ENCODE measurements around the gene EXOC7. TPM values are rescaled to one million over a fixed set of nuclear protein-coding genes. Genes with fewer than 3 reads are reported as not detected.

Gene EXOC7
- total RNA-seq, 1 experiment from 2014 or later = 117 TPM

DNA sequence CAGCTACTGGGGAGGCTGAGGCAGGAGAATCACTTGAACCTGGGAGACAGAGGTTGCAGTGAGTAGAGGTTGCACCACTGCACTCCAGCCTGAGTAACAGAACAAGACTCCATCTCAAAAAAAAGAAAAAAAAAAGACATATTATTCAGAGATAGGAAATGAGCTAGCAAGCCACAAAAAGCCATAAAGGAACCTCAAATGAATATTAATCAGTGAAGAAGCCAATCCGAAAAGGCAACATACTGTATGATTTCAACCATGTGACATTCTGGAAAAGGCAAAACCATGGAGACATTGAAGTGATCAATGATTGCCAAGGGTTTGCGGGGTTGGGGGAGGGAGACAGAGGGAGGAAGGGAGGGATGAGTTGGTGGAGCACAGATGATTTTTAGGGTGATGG is 8.4 kb upstream of the EXOC7 start:
- Histone ChIP-seq H3K4me3 (ENCODE audit: low read depth, low read length, poor library complexity, severe bottlenecking) (no peak overlapping the region), H3K27ac (ENCODE audit: low read depth, low read length, poor library complexity, severe bottlenecking) (no peak overlapping the region), H3K36me3 (ENCODE audit: insufficient read depth, low read length, poor library complexity, severe bottlenecking) (no peaks in the 10 kb centered on the region), H3K9me3 (ENCODE audit: low read depth, low read length, poor library complexity, severe bottlenecking) (no peaks in the 10 kb centered on the region), H3K4me1 (ENCODE audit: insufficient read depth, low read length, poor library complexity, severe bottlenecking) (no peaks in the 10 kb centered on the region), H3K27me3 (replicated peaks; ENCODE audit: insufficient read depth, low read depth, low read length, poor library complexity) (no peaks in the 10 kb centered on the region)
- no peak for TF ChIP-seq EZH2 (IDR thresholded peaks at IDR 0.05; ENCODE audit: borderline replicate concordance, low read depth, low read length, poor library complexity, severe bottlenecking)
- TF ChIP-seq, protein P1, sequence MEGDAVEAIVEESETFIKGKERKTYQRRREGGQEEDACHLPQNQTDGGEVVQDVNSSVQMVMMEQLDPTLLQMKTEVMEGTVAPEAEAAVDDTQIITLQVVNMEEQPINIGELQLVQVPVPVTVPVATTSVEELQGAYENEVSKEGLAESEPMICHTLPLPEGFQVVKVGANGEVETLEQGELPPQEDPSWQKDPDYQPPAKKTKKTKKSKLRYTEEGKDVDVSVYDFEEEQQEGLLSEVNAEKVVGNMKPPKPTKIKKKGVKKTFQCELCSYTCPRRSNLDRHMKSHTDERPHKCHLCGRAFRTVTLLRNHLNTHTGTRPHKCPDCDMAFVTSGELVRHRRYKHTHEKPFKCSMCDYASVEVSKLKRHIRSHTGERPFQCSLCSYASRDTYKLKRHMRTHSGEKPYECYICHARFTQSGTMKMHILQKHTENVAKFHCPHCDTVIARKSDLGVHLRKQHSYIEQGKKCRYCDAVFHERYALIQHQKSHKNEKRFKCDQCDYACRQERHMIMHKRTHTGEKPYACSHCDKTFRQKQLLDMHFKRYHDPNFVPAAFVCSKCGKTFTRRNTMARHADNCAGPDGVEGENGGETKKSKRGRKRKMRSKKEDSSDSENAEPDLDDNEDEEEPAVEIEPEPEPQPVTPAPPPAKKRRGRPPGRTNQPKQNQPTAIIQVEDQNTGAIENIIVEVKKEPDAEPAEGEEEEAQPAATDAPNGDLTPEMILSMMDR (conservative IDR thresholded peaks at IDR 0.05; ENCODE audit: low read depth, low read length) = no peak
- BruUV-seq (replicated peaks) = no TSS peak
- DNase-seq (ENCODE audit: low spot score) = no peak
- intact Hi-C loops (cut with micrococcal nuclease; ENCODE audit: unreplicated experiment) = no loop called here
- POLR2A ChIA-PET (ENCODE audit: low non-redundant PET) = no interaction called here
- CTCF ChIA-PET = interaction anchor here (0.6 kb wide), 1 partner anchor 492 kb away, joined by 3 read pairs; no protein-coding TSS in a partner anchor

DNA sequence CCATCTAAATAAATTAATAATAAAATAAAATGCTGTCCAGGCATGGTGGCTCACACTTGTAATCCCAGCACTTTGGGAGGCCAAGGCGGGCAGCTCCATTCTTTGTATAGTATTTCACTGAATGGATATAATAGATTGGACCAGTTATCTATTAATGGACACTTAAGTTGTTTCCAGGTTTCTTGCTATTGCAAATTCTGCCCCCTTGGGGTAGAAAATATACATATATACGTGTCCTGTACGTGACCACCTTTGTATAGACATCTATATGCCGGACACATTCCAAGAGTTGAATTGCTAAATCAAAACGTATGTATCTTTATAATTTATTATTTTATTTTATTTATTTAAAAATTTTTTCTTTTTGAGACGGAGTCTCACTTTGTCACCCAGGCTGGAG is 3.9 kb upstream of the EXOC7 start:
- CTCF ChIA-PET = no interaction called here

GRCh38 chr17:76106703-76107102 is 3.1 kb upstream of the EXOC7 start:
- Histone ChIP-seq H3K27ac (ENCODE audit: low read depth, low read length, poor library complexity, severe bottlenecking) (no peak overlapping the region), H3K4me3 (ENCODE audit: low read depth, low read length, poor library complexity, severe bottlenecking) (no peak overlapping the region), H3K4me1 (ENCODE audit: insufficient read depth, low read length, poor library complexity, severe bottlenecking) (peaks cover 10% of the 10 kb centered on the region), H3K36me3 (ENCODE audit: insufficient read depth, low read length, poor library complexity, severe bottlenecking) (peaks cover 1% of the 10 kb centered on the region), H3K27me3 (replicated peaks; ENCODE audit: insufficient read depth, low read depth, low read length, poor library complexity) (no peaks in the 10 kb centered on the region), H3K9me3 (ENCODE audit: low read depth, low read length, poor library complexity, severe bottlenecking) (no peaks in the 10 kb centered on the region)
- ChIA-PET POLR2A (ENCODE audit: low non-redundant PET) (no interaction called here), CTCF (interaction anchor here (0.7 kb wide), 1 partner anchor 101 kb away, joined by 7 read pairs; no protein-coding TSS in a partner anchor)
- TF ChIP-seq, protein P1 (conservative IDR thresholded peaks at IDR 0.05; ENCODE audit: low read depth, low read length) = no peak
- no peak for TF ChIP-seq EZH2 (IDR thresholded peaks at IDR 0.05; ENCODE audit: borderline replicate concordance, low read depth, low read length, poor library complexity, severe bottlenecking)
- BruUV-seq (replicated peaks) = no TSS peak
- no peak for DNase-seq (ENCODE audit: low spot score)
- intact Hi-C loops (cut with micrococcal nuclease; ENCODE audit: unreplicated experiment) = no loop called here

More for the DNA sequence above, 3.9 kb upstream of the EXOC7 start:
- TF ChIP-seq, protein P1 (conservative IDR thresholded peaks at IDR 0.05; ENCODE audit: low read depth, low read length) = peak; percentile 54
- no peak for TF ChIP-seq EZH2 (IDR thresholded peaks at IDR 0.05; ENCODE audit: borderline replicate concordance, low read depth, low read length, poor library complexity, severe bottlenecking)
- Histone ChIP-seq H3K9me3 (ENCODE audit: low read depth, low read length, poor library complexity, severe bottlenecking) (no peaks in the 10 kb centered on the region), H3K27me3 (replicated peaks; ENCODE audit: insufficient read depth, low read depth, low read length, poor library complexity) (no peaks in the 10 kb centered on the region), H3K4me1 (ENCODE audit: insufficient read depth, low read length, poor library complexity, severe bottlenecking) (peaks cover 5% of the 10 kb centered on the region), H3K36me3 (ENCODE audit: insufficient read depth, low read length, poor library complexity, severe bottlenecking) (no peaks in the 10 kb centered on the region), H3K4me3 (ENCODE audit: low read depth, low read length, poor library complexity, severe bottlenecking) (no peak overlapping the region), H3K27ac (ENCODE audit: low read depth, low read length, poor library complexity, severe bottlenecking) (no peak overlapping the region)
- POLR2A ChIA-PET (ENCODE audit: low non-redundant PET) = no interaction called here
- peak; percentile 43 for DNase-seq (ENCODE audit: low spot score)
- no TSS peak for BruUV-seq (replicated peaks)
- intact Hi-C loops (cut with micrococcal nuclease; ENCODE audit: unreplicated experiment) = no loop called here

Data from A673 (cell line).